IMR-90 (cell line): ENCODE measurements around the gene DCTN1. TPM values are rescaled to one million over a fixed set of nuclear protein-coding genes. Genes with fewer than 3 reads are reported as not detected.

ENCODE experiments used
- ATAC-seq: fragments of 200-7000 bp; cut with Tn5 transposase; 2 replicates; pipeline ENCODE4 v1.9.1; 2020; ENCODE audit warnings: low read depth, mild to moderate bottlenecking, moderate library complexity
- BruUV-seq: library from RNA; stranded (reverse); fragments of 400-500 nt; replicated peaks from 2 replicates; lab custom pipeline; 2021; lab: Mats Ljungman, UMichigan
- CTCF ChIA-PET: fragments of 300-600 bp; formaldehyde crosslinking; extraction: SDS; loops from one replicate; lab custom pipeline; 2021; ENCODE audit warnings: antibody characterized with exemption; lab: Yijun Ruan, JAX
- POLR2A ChIA-PET: fragments of 300-600 bp; sonication (Branson Sonifier 250); formaldehyde crosslinking; loops from one replicate; lab custom pipeline; 2022; ENCODE audit warnings: antibody characterized with exemption; ENCODE audit not compliant: unreplicated experiment; lab: Charles Lee
- DNase-seq: peaks from one replicate; pipeline ENCODE4 v3.0.0; 2013
- H2AFZ ChIP-seq: replicated peaks from 2 replicates; pipeline ENCODE3; 2013; ENCODE audit warnings: low read length, mild to moderate bottlenecking; ENCODE audit not compliant: poor library complexity
- H2AK5ac ChIP-seq: 2 replicates; pipeline ENCODE4 v1.6.1; 2013; ENCODE audit warnings: low read depth, low read length, inconsistent platforms
- H2AK9ac ChIP-seq: replicated peaks from 2 replicates; pipeline ENCODE3; 2013; ENCODE audit warnings: mild to moderate bottlenecking, low read depth, low read length, moderate library complexity; ENCODE audit not compliant: poor library complexity
- H2BK120ac ChIP-seq: 2 replicates; pipeline ENCODE4 v1.6.1; 2013; ENCODE audit warnings: low read depth, low read length, inconsistent platforms
- H2BK15ac ChIP-seq: 3 replicates; pipeline ENCODE4 v1.6.1; 2013; ENCODE audit warnings: low read depth, low read length, inconsistent platforms
- H2BK20ac ChIP-seq: 2 replicates; pipeline ENCODE4 v1.6.1; 2013; ENCODE audit warnings: low read depth, mild to moderate bottlenecking, inconsistent platforms, low read length, moderate library complexity
- H2BK5ac ChIP-seq: 2 replicates; pipeline ENCODE4 v1.6.1; 2013; ENCODE audit warnings: mild to moderate bottlenecking, low read depth, low read length, inconsistent platforms; ENCODE audit not compliant: poor library complexity, severe bottlenecking
- H3K14ac ChIP-seq: replicated peaks from 2 replicates; pipeline ENCODE4 v1.6.1; 2013; ENCODE audit warnings: low read depth, low read length, inconsistent platforms
- H3K18ac ChIP-seq: 2 replicates; pipeline ENCODE4 v1.6.1; 2013; ENCODE audit warnings: low read depth, low read length, control low read depth
- H3K23ac ChIP-seq: 2 replicates; pipeline ENCODE4 v1.6.1; 2013; ENCODE audit warnings: low read depth, low read length, inconsistent platforms
- H3K27ac ChIP-seq: 2 replicates; pipeline ENCODE4 v1.5.1; 2013; ENCODE audit warnings: mild to moderate bottlenecking, control low read depth, low read length; ENCODE audit not compliant: insufficient read depth
- H3K27me3 ChIP-seq: 2 replicates; pipeline ENCODE4 v1.6.1; 2013; ENCODE audit warnings: low read length; ENCODE audit not compliant: control insufficient read depth, insufficient read depth
- H3K36me3 ChIP-seq: 2 replicates; pipeline ENCODE4 v1.6.1; 2013; ENCODE audit warnings: low read length, mixed read lengths; ENCODE audit not compliant: control insufficient read depth, insufficient read depth
- H3K4ac ChIP-seq: 2 replicates; pipeline ENCODE4 v1.6.1; 2013; ENCODE audit warnings: low read depth, low read length, inconsistent platforms
- H3K4me1 ChIP-seq: 2 replicates; pipeline ENCODE4 v1.6.1; 2013; ENCODE audit warnings: low read length, mixed read lengths; ENCODE audit not compliant: control insufficient read depth, insufficient read depth
- H3K4me2 ChIP-seq: 2 replicates; pipeline ENCODE4 v1.6.1; 2013; ENCODE audit warnings: low read depth, mild to moderate bottlenecking, control low read depth, low read length, moderate library complexity
- H3K4me3 ChIP-seq: 2 replicates; pipeline ENCODE4 v1.5.1; 2013; ENCODE audit warnings: low read depth, mild to moderate bottlenecking, control low read depth, low read length, moderate library complexity; ENCODE audit not compliant: insufficient read depth
- H3K56ac ChIP-seq: 2 replicates; pipeline ENCODE4 v1.6.1; 2013; ENCODE audit warnings: low read length, inconsistent platforms; ENCODE audit not compliant: insufficient read depth; ENCODE audit errors: extremely low read depth
- H3K79me1 ChIP-seq, 2 experiments: 2 replicates each; pipeline ENCODE4 v1.6.1; 2013; ENCODE audit warnings: low read length in 2 of 2, inconsistent platforms in 1 of 2, low read depth in 1 of 2
- H3K9ac ChIP-seq: 2 replicates; pipeline ENCODE4 v1.6.1; 2013; ENCODE audit warnings: low read depth, low read length, control low read depth
- H3K9me1 ChIP-seq: 2 replicates; pipeline ENCODE4 v1.6.1; 2013; ENCODE audit warnings: low read length, inconsistent platforms; ENCODE audit not compliant: insufficient read depth
- H3K9me3 ChIP-seq: 2 replicates; pipeline ENCODE4 v1.6.1; 2013; ENCODE audit warnings: low read length; ENCODE audit not compliant: control insufficient read depth, insufficient read depth
- H4K20me1 ChIP-seq: 2 replicates; pipeline ENCODE4 v1.6.1; 2013; ENCODE audit warnings: low read length, inconsistent platforms; ENCODE audit not compliant: insufficient read depth
- H4K5ac ChIP-seq: 2 replicates; pipeline ENCODE4 v1.6.1; 2013; ENCODE audit warnings: mild to moderate bottlenecking, low read depth, low read length, control low read depth
- H4K8ac ChIP-seq, 2 experiments: 2 replicates each; pipeline ENCODE4 v1.6.1; 2013; ENCODE audit warnings: low read depth in 2 of 2, low read length in 2 of 2, control low read depth in 1 of 2, inconsistent platforms in 1 of 2
- H4K91ac ChIP-seq: 2 replicates; pipeline ENCODE4 v1.6.1; 2013; ENCODE audit warnings: low read depth, low read length, inconsistent platforms; ENCODE audit not compliant: insufficient read depth
- BHLHE40 ChIP-seq: fragments of 150-350 bp; IDR thresholded peaks from 2 replicates; pipeline ENCODE4 v1.6.1; 2016; ENCODE audit warnings: mild to moderate bottlenecking, low read depth, low read length
- CEBPB ChIP-seq: IDR thresholded peaks from 2 replicates; pipeline ENCODE4 v1.6.1; 2012; ENCODE audit warnings: low read depth, low read length, improper control_type of control experiment
- CHD1 ChIP-seq: IDR thresholded peaks from 2 replicates; pipeline ENCODE4 v1.6.1; 2012; ENCODE audit warnings: low read depth, low read length, improper control_type of control experiment
- ELK1 ChIP-seq: fragments of 150-350 bp; IDR thresholded peaks from 2 replicates; pipeline ENCODE4 v1.6.1; 2016; ENCODE audit warnings: low read depth, mild to moderate bottlenecking, low read length, moderate library complexity, borderline replicate concordance
- FOS ChIP-seq: fragments of 150-350 bp; IDR thresholded peaks from 2 replicates; pipeline ENCODE4 v1.6.1; 2016; ENCODE audit warnings: low read depth, low read length
- MAFK ChIP-seq: IDR thresholded peaks from 2 replicates; pipeline ENCODE4 v1.6.1; 2012; ENCODE audit warnings: low read depth, low read length, improper control_type of control experiment
- MAZ ChIP-seq: IDR thresholded peaks from 2 replicates; pipeline ENCODE4 v1.6.1; 2012; ENCODE audit warnings: low read depth, mild to moderate bottlenecking, low read length, improper control_type of control experiment, moderate library complexity, borderline replicate concordance
- MXI1 ChIP-seq: IDR thresholded peaks from 2 replicates; pipeline ENCODE4 v1.6.1; 2012; ENCODE audit warnings: low read depth, mild to moderate bottlenecking, low read length, moderate library complexity, borderline replicate concordance
- NFE2L2 ChIP-seq: fragments of 150-350 bp; IDR thresholded peaks from 2 replicates; pipeline ENCODE4 v1.6.1; 2016; ENCODE audit warnings: low read depth, mild to moderate bottlenecking, low read length
- POLR2A ChIP-seq: IDR thresholded peaks from 2 replicates; pipeline ENCODE4 v1.6.1; 2012; ENCODE audit warnings: mild to moderate bottlenecking, low read depth, low read length
- RAD21 ChIP-seq: IDR thresholded peaks from 2 replicates; pipeline ENCODE4 v1.6.1; 2012; ENCODE audit warnings: low read length, improper control_type of control experiment
- RCOR1 ChIP-seq: IDR thresholded peaks from 2 replicates; pipeline ENCODE4 v1.6.1; 2012; ENCODE audit warnings: mild to moderate bottlenecking, low read length, improper control_type of control experiment; ENCODE audit not compliant: insufficient replicate concordance
- RFX5 ChIP-seq: IDR thresholded peaks from 2 replicates; pipeline ENCODE4 v1.8.0; 2012; ENCODE audit warnings: low read depth, mild to moderate bottlenecking, low read length, moderate library complexity
- SMC3 ChIP-seq: fragments of 150-350 bp; IDR thresholded peaks from 2 replicates; pipeline ENCODE4 v1.6.1; 2016; ENCODE audit warnings: low read depth, mild to moderate bottlenecking, antibody characterized with exemption, low read length, moderate library complexity
- WGBS, 2 experiments: methylation state at CpG; one replicate each; pipeline versions ENCODE4 v1.1.5 to v1.1.7; 2013; ENCODE audit warnings: missing lambda C conversion rate in 2 of 2; ENCODE audit not compliant: insufficient read length in 1 of 2; ENCODE audit errors: extremely low coverage in 2 of 2; 5-methylcytosine and 5-hydroxymethylcytosine counted together
- dilution Hi-C: fragments of 300-500 bp; cut with HindIII; formaldehyde crosslinking; loops from one replicate; pipeline ENCODE4 v1.14.3; 2018; ENCODE audit warnings: low sequenced_read_pairs; ENCODE audit not compliant: unreplicated experiment
- in situ Hi-C: fragments of 300-500 bp; cut with MboI; formaldehyde crosslinking; loops from 3 replicates; pipeline ENCODE4 v1.14.3; 2019; ENCODE audit warnings: low sequenced_read_pairs, inconsistent platforms, mixed read lengths
- intact Hi-C: fragments of 100-400 bp; cut with micrococcal nuclease; formaldehyde crosslinking; loops from 2 replicates; pipeline ENCODE4 v1.10.0; 2022
- polyA plus RNA-seq, 3 experiments: library from polyadenylated mRNA; depleted of rRNA; stranded (reverse); fragments of >200 nt; gene quantifications; 2 replicates each; pipeline ENCODE4 v1.2.3, GENCODE V29; 2012; ENCODE audit warnings: low replicate concordance in 1 of 3
- total RNA-seq: library from RNA; depleted of rRNA; stranded (reverse); fragments of >200 nt; gene quantifications from 2 replicates; pipeline ENCODE4 v1.2.3, GENCODE V29; 2012
- TF ChIP-seq, protein P1 (sequence below): fragments of 150-350 bp; IDR thresholded peaks from 2 replicates; pipeline ENCODE4 v1.6.1; 2017; ENCODE audit warnings: mild to moderate bottlenecking, antibody characterized with exemption, low read length, low read depth
- TF ChIP-seq, protein P2 (sequence below): conservative IDR thresholded peaks from 2 replicates; pipeline ENCODE4 v1.5.1; 2012; ENCODE audit warnings: mild to moderate bottlenecking, low read depth, low read length, improper control_type of control experiment

DCTN1 gene
- total and polyA plus RNA-seq, 2 of the 4 experiments (the other 2 are of a cell fraction) = 136 to 204 TPM

DNA sequence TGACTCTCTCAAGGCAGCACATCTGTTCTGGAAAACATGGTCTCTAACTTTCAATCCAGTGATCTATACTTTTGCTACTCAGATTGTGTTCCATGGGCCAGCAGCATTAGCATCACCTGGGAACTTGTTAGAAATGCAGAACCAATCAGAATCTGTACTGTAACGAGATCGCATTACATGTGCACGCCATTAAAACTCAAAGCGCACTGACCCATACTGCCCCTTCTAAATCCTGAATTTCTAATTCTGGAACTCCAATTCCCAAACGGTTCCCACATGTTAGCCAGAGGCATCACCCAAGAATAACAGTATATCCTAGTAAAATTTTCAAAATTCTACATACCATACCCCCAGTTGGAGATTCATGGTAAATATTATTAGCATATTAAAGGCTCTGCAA is 10.5 kb upstream of the DCTN1 start:
- CTCF ChIA-PET = interaction anchor here (0.9 to 1.5 kb wide), 5 partner anchors 9 to 141 kb away, joined by 3 to 7 read pairs (median 6); partner anchors contain the start of gene DCTN1

More for the DNA sequence above, 10.5 kb upstream of the DCTN1 start:
- no TSS peak for BruUV-seq
- no peak overlapping the region for H3K27ac ChIP-seq
- peaks cover 9% of the 10 kb centered on the region for H3K4me1 ChIP-seq
- WGBS, 2 experiments = 20% methylated on average over 4 of the region's 5 CpGs; no CpG with 5 or more reads in 1 of the 2 experiments
- in situ Hi-C loops (no loop called here), dilution Hi-C loops (no loop called here), intact Hi-C loops (loop anchor here (5.0 to 10.0 kb wide), 2 partner anchors 58 to 466 kb away; partner anchors contain the start of gene DGUOK)
- H2AFZ ChIP-seq = no peak overlapping the region
- H3K4me3 ChIP-seq = peak overlapping the region; percentile 23; the same call in 1 of the 2 replicates
- H3K23ac ChIP-seq = 0 out of 2 replicates have a peak overlapping the region, but pooled peaks have one; percentile 1
- ATAC-seq = no peak
- no peak overlapping the region for H4K91ac ChIP-seq
- TF ChIP-seq RAD21 = no peak
- TF ChIP-seq BHLHE40 = no peak
- TF ChIP-seq POLR2A = no peak
- no peak for TF ChIP-seq ELK1
- no peak for TF ChIP-seq MAFK
- TF ChIP-seq MAZ = no peak
- TF ChIP-seq MXI1 = no peak
- TF ChIP-seq, protein P1, sequence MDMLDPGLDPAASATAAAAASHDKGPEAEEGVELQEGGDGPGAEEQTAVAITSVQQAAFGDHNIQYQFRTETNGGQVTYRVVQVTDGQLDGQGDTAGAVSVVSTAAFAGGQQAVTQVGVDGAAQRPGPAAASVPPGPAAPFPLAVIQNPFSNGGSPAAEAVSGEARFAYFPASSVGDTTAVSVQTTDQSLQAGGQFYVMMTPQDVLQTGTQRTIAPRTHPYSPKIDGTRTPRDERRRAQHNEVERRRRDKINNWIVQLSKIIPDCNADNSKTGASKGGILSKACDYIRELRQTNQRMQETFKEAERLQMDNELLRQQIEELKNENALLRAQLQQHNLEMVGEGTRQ = no peak
- no peak for TF ChIP-seq CEBPB
- no peak for TF ChIP-seq RCOR1
- TF ChIP-seq, protein P2, sequence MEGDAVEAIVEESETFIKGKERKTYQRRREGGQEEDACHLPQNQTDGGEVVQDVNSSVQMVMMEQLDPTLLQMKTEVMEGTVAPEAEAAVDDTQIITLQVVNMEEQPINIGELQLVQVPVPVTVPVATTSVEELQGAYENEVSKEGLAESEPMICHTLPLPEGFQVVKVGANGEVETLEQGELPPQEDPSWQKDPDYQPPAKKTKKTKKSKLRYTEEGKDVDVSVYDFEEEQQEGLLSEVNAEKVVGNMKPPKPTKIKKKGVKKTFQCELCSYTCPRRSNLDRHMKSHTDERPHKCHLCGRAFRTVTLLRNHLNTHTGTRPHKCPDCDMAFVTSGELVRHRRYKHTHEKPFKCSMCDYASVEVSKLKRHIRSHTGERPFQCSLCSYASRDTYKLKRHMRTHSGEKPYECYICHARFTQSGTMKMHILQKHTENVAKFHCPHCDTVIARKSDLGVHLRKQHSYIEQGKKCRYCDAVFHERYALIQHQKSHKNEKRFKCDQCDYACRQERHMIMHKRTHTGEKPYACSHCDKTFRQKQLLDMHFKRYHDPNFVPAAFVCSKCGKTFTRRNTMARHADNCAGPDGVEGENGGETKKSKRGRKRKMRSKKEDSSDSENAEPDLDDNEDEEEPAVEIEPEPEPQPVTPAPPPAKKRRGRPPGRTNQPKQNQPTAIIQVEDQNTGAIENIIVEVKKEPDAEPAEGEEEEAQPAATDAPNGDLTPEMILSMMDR = no peak
- no peak for TF ChIP-seq RFX5
- TF ChIP-seq CHD1 = no peak
- no peak for TF ChIP-seq SMC3
- TF ChIP-seq NFE2L2 = no peak
- no peak for TF ChIP-seq FOS
- no peak overlapping the region for H3K14ac ChIP-seq
- no peak overlapping the region for H2AK5ac ChIP-seq
- peak overlapping the region; percentile 87 for H3K4me2 ChIP-seq
- no peak overlapping the region for H2AK9ac ChIP-seq
- H3K4ac ChIP-seq = no peak overlapping the region
- no peak overlapping the region for H3K9ac ChIP-seq
- DNase-seq = no peak
- peaks cover 25% of the 10 kb centered on the region for H3K9me1 ChIP-seq
- peaks cover 25 to 58% of the 10 kb centered on the region in 2 experiments for H3K79me1 ChIP-seq
- H2BK5ac ChIP-seq = no peak overlapping the region
- H2BK20ac ChIP-seq = no peak overlapping the region
- POLR2A ChIA-PET = no interaction called here
- H2BK15ac ChIP-seq = no peak overlapping the region
- peaks cover 31% of the 10 kb centered on the region for H4K20me1 ChIP-seq
- peaks cover 3% of the 10 kb centered on the region; the same call in 1 of the 2 replicates for H3K27me3 ChIP-seq
- H3K9me3 ChIP-seq = no peaks in the 10 kb centered on the region
- H2BK120ac ChIP-seq = no peak overlapping the region
- H3K36me3 ChIP-seq = peaks cover under 1% of the 10 kb centered on the region; the same call in 1 of the 2 replicates
- H3K56ac ChIP-seq = no peak overlapping the region
- H3K18ac ChIP-seq = no peak overlapping the region
- no peak overlapping the region for H4K5ac ChIP-seq
- no peak overlapping the region for H4K8ac ChIP-seq
